ENCODE results near the gene SMIM33.

Gene SMIM33

GRCh38 chr5:139459451-139459934 is 11.3 kb upstream of the SMIM33 start:
- Histone ChIP-seq H3K27ac (no peak overlapping the region), H3K27me3 (ENCODE audit: insufficient read depth, low read depth, severe bottlenecking) (no peaks in the 10 kb centered on the region), H3K36me3 (no peaks in the 10 kb centered on the region), H3K9me3 (ENCODE audit: severe bottlenecking) (no peaks in the 10 kb centered on the region), H3K4me3 (ENCODE audit: low read depth, low read length) (no peak overlapping the region)
- TF ChIP-seq CTCF (IDR thresholded peaks at IDR 0.05; ENCODE audit: low read depth, low read length): no peak
- DNase-seq: no peak

GRCh38 chr5:139460455-139460854 is 10.3 kb upstream of the SMIM33 start:
- no peak for DNase-seq
- Histone ChIP-seq H3K27ac (no peak overlapping the region), H3K4me3 (ENCODE audit: low read depth, low read length) (no peak overlapping the region), H3K27me3 (ENCODE audit: insufficient read depth, low read depth, severe bottlenecking) (no peaks in the 10 kb centered on the region), H3K9me3 (ENCODE audit: severe bottlenecking) (no peaks in the 10 kb centered on the region), H3K36me3 (no peaks in the 10 kb centered on the region)
- no peak for TF ChIP-seq CTCF (IDR thresholded peaks at IDR 0.05; ENCODE audit: low read depth, low read length)

- no peaks in the 10 kb centered on the region for H3K27me3 ChIP-seq (ENCODE audit: insufficient read depth, low read depth, severe bottlenecking)
- DNase-seq: no peak
- no peak for TF ChIP-seq CTCF (IDR thresholded peaks at IDR 0.05; ENCODE audit: low read depth, low read length)
- H3K9me3 ChIP-seq (ENCODE audit: severe bottlenecking): no peaks in the 10 kb centered on the region
- H3K4me3 ChIP-seq (ENCODE audit: low read depth, low read length): no peak overlapping the region
- H3K27ac ChIP-seq: no peak overlapping the region
- no peaks in the 10 kb centered on the region for H3K36me3 ChIP-seq
Measured at GRCh38 chr5:139461176-139461575, 9.6 kb upstream of the SMIM33 start.

- Histone ChIP-seq H3K27ac (no peak overlapping the region), H3K36me3 (no peaks in the 10 kb centered on the region), H3K9me3 (ENCODE audit: severe bottlenecking) (no peaks in the 10 kb centered on the region), H3K4me3 (ENCODE audit: low read depth, low read length) (no peak overlapping the region), H3K27me3 (ENCODE audit: insufficient read depth, low read depth, severe bottlenecking) (no peaks in the 10 kb centered on the region)
- TF ChIP-seq CTCF (IDR thresholded peaks at IDR 0.05; ENCODE audit: low read depth, low read length): no peak
- DNase-seq: no peak
Measured at GRCh38 chr5:139461698-139462097, 9.1 kb upstream of the SMIM33 start.

GRCh38 chr5:139462586-139463276 is 8.1 kb upstream of the SMIM33 start, which contains the start of gene ECSCR:
Gene ECSCR, minus strand, starts transcription at chr5:139462743. Its CDS starts 73 bp downstream, at chr5:139462670.
- TF ChIP-seq CTCF (IDR thresholded peaks at IDR 0.05; ENCODE audit: low read depth, low read length): no peak
- no peak within 1 kb of the TSS for H3K4me3 ChIP-seq (ENCODE audit: low read depth, low read length)
- DNase-seq: no peak
- no peaks in the 10 kb centered on the region for H3K27me3 ChIP-seq (ENCODE audit: insufficient read depth, low read depth, severe bottlenecking)
- H3K36me3 ChIP-seq: no peaks in the 10 kb centered on the region
- no peak within 1 kb of the TSS for H3K27ac ChIP-seq
- H3K9me3 ChIP-seq (ENCODE audit: severe bottlenecking): no peaks in the 10 kb centered on the region
